ENCODE data around the gene SLC9A9. TPM values are rescaled to one million over a fixed set of nuclear protein-coding genes. Genes with fewer than 3 reads are reported as not detected.

Gene SLC9A9
- total RNA-seq, 1 experiment from 2014 or later = 1.5 TPM

DNA sequence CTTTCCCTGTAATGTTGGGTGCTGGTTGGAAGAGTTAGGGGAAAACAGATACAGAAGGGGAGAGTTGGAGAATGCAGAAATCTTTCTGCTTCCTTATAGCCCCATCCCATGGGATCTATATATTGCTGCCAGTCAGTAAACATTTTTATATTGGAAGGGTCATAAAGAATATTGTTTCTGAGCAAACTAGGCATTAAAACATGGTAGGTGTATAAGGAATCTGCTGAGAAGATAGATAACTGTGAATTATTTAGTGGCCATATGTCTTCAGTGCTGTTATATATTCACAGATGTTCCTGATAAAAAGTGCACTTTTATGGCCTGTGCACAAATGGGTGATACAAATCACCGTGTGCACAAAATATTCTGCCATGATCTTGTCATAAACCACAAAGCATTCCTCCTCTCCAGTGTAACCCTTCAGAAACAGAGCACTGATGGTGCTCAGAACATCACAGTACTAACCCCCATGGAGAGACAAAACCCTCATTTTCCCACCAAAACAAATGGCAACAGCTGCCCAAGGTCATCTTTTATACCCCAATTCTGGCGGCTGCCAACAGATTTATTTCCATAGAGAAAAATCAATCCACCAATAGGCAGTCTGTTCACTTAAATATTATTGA lies 269.3 kb downstream of the SLC9A9 start:
- intact Hi-C loops (cut with micrococcal nuclease; ENCODE audit: unreplicated experiment) = no loop called here
- Mint-ChIP-seq H3K27ac (ENCODE audit: unreplicated experiment) (no peak overlapping the region), H3K4me3 (ENCODE audit: low read depth, unreplicated experiment) (no peak overlapping the region), H3K27me3 (ENCODE audit: unreplicated experiment) (peaks cover 45% of the 10 kb centered on the region), H3K9me3 (ENCODE audit: low read depth, unreplicated experiment) (no peaks in the 10 kb centered on the region), H3K4me1 (ENCODE audit: low read depth, unreplicated experiment) (no peaks in the 10 kb centered on the region), H3K36me3 (ENCODE audit: insufficient read depth, unreplicated experiment) (no peaks in the 10 kb centered on the region)
- no TSS peak for BruUV-seq (replicated peaks)
- no peak for DNase-seq
- CTCF ChIA-PET = no interaction called here
- TF ChIP-seq, protein P1, sequence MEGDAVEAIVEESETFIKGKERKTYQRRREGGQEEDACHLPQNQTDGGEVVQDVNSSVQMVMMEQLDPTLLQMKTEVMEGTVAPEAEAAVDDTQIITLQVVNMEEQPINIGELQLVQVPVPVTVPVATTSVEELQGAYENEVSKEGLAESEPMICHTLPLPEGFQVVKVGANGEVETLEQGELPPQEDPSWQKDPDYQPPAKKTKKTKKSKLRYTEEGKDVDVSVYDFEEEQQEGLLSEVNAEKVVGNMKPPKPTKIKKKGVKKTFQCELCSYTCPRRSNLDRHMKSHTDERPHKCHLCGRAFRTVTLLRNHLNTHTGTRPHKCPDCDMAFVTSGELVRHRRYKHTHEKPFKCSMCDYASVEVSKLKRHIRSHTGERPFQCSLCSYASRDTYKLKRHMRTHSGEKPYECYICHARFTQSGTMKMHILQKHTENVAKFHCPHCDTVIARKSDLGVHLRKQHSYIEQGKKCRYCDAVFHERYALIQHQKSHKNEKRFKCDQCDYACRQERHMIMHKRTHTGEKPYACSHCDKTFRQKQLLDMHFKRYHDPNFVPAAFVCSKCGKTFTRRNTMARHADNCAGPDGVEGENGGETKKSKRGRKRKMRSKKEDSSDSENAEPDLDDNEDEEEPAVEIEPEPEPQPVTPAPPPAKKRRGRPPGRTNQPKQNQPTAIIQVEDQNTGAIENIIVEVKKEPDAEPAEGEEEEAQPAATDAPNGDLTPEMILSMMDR (IDR thresholded peaks at IDR 0.05; ENCODE audit: unreplicated experiment) = no peak

DNA sequence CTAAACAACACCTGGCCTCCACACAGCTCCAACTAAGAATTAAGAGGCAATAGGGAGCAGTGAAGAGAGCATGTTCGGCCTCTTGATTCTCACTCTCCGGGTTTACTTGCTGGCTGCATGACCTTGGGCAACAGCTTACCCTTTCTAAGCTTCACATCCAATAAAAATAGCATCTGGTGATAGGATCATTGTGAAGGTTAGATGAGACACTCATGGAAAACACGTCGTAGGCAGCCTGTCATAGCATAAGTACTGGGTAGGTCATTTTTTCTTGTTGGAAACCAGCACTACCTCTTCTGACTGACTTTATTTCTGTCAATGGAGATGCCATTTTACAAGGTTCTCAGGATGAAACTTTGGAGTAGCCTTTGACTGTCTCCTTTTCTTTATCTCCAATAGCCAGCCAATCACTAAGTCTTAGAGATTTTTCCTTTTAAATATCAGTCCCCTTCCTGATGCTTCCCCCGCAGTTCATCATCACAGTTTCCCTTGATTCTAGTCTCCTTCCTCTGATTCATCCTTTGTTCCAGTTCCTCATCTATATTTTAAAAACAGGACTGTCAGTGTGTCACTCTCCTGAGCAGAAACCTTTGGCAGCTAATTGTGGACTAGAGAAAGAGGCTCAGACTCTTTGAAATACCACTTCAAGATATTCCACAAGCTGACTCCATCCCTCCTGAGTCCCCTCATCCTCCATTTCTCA lies 271.5 kb downstream of the SLC9A9 start:
- no peaks in the 10 kb centered on the region for H3K36me3 Mint-ChIP-seq (ENCODE audit: insufficient read depth, unreplicated experiment)
- H3K27me3 Mint-ChIP-seq (ENCODE audit: unreplicated experiment) = peaks cover 34% of the 10 kb centered on the region
- CTCF ChIA-PET = no interaction called here
- intact Hi-C loops (cut with micrococcal nuclease; ENCODE audit: unreplicated experiment) = no loop called here
- no peaks in the 10 kb centered on the region for H3K4me1 Mint-ChIP-seq (ENCODE audit: low read depth, unreplicated experiment)
- H3K4me3 Mint-ChIP-seq (ENCODE audit: low read depth, unreplicated experiment) = no peak overlapping the region
- no peak for DNase-seq
- TF ChIP-seq, protein P1 (IDR thresholded peaks at IDR 0.05; ENCODE audit: unreplicated experiment) = no peak
- H3K9me3 Mint-ChIP-seq (ENCODE audit: low read depth, unreplicated experiment) = no peaks in the 10 kb centered on the region
- BruUV-seq (replicated peaks) = no TSS peak
- H3K27ac Mint-ChIP-seq (ENCODE audit: unreplicated experiment) = no peak overlapping the region

DNA sequence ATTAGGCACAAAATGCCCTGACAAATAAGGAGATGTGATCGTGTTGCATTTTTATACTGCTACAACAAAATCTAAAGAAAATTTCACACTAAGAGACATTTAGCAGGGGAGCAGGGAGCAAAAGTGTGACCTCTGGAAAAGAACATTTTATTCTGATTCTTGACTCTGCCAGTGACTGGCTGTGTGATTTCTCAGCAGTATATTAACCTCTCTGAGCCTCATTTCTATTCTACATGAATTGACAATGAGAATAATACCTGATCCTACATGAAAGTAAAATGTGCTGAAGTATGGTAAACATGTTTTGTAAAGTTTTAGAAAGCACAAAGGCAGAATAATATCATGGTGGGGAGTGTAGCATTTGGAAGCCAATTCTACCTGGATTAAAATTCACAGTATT lies 273.3 kb downstream of the SLC9A9 start:
- intact Hi-C loops (cut with micrococcal nuclease; ENCODE audit: unreplicated experiment) = no loop called here
- Mint-ChIP-seq H3K27me3 (ENCODE audit: unreplicated experiment) (peaks cover 20% of the 10 kb centered on the region), H3K4me1 (ENCODE audit: low read depth, unreplicated experiment) (no peaks in the 10 kb centered on the region), H3K4me3 (ENCODE audit: low read depth, unreplicated experiment) (no peak overlapping the region), H3K27ac (ENCODE audit: unreplicated experiment) (no peak overlapping the region), H3K9me3 (ENCODE audit: low read depth, unreplicated experiment) (no peaks in the 10 kb centered on the region), H3K36me3 (ENCODE audit: insufficient read depth, unreplicated experiment) (no peaks in the 10 kb centered on the region)
- CTCF ChIA-PET = interaction anchor here (0.6 kb wide), 1 partner anchor 100 kb away, joined by 5 read pairs; no protein-coding TSS in a partner anchor
- BruUV-seq (replicated peaks) = no TSS peak
- TF ChIP-seq, protein P1 (IDR thresholded peaks at IDR 0.05; ENCODE audit: unreplicated experiment) = no peak
- DNase-seq = no peak

DNA sequence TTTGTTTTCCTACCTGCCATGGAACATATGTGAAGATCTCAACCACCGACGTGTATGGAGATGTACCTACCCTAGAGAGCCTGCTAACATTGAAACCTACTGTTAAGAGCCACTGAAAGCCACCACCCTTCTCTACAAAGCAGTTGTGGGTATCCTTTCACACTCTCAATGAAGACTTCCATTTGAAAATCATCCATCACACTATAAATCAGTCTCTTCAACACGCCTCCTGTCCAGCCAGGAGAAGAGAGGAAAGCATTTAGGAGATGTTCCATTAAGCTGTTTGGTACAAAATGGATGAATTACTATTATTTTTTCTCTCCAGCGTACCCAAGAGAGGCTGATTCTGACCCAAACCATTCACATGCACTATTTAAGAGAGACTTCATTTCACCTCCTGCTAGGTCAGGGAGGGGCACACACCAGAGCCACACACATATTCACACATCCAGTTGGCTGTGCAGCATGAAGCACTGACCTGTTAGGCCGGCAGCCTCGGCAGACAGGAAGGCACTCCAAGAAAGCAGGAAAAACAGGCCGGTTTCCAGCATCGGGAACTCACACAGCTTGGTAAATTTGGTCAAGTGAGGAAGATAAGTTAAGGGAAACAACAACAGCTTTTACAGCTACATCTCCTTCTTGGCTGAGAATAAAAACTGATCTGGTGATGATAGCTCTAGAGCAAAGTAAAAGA lies 274.5 kb downstream of the SLC9A9 start:
- intact Hi-C loops (cut with micrococcal nuclease; ENCODE audit: unreplicated experiment) = no loop called here
- H3K4me1 Mint-ChIP-seq (ENCODE audit: low read depth, unreplicated experiment) = no peaks in the 10 kb centered on the region
- DNase-seq = no peak
- peaks cover 20% of the 10 kb centered on the region for H3K27me3 Mint-ChIP-seq (ENCODE audit: unreplicated experiment)
- CTCF ChIA-PET = no interaction called here
- TF ChIP-seq, protein P1 (IDR thresholded peaks at IDR 0.05; ENCODE audit: unreplicated experiment) = no peak
- H3K27ac Mint-ChIP-seq (ENCODE audit: unreplicated experiment) = no peak overlapping the region
- no peaks in the 10 kb centered on the region for H3K36me3 Mint-ChIP-seq (ENCODE audit: insufficient read depth, unreplicated experiment)
- no peak overlapping the region for H3K4me3 Mint-ChIP-seq (ENCODE audit: low read depth, unreplicated experiment)
- no peaks in the 10 kb centered on the region for H3K9me3 Mint-ChIP-seq (ENCODE audit: low read depth, unreplicated experiment)
- BruUV-seq (replicated peaks) = no TSS peak

All from Calu3 (cell line).